Right cardiac atrium (tissue), 5 donors: ENCODE measurements around the gene LCN15. TPM values are rescaled to one million over a fixed set of nuclear protein-coding genes. Genes with fewer than 3 reads are reported as not detected.
"Not testable (repeated sequence)": the region's sequence is repeated elsewhere in the genome, so short reads cannot be mapped to it uniquely, and the experiment has no call there.

Experiments
- ATAC-seq, 2 donors: fragments of 200-7000 bp; cut with Tn5 transposase; one replicate each; pipeline versions ENCODE4 v1.8.0 to v1.9.1; 2020; ENCODE audit warnings: moderate library complexity in 2 of 2, mild to moderate bottlenecking in 1 of 2
- DNase-seq, 3 donors: peaks; one replicate each; pipeline ENCODE4 v3.0.0-alpha.2; 2020
- H3K27ac ChIP-seq: one replicate; pipeline ENCODE4 v1.5.1; 2013; ENCODE audit warnings: mild to moderate bottlenecking, low read length, control low read depth, moderate library complexity
- H3K27me3 ChIP-seq: one replicate; pipeline ENCODE4 v1.6.1; 2013; ENCODE audit not compliant: control insufficient read depth, insufficient read depth
- H3K4me1 ChIP-seq: one replicate; pipeline ENCODE4 v1.6.1; 2013; ENCODE audit warnings: low read length; ENCODE audit not compliant: control insufficient read depth, insufficient read depth
- H3K4me3 ChIP-seq: one replicate; pipeline ENCODE4 v1.5.1; 2013; ENCODE audit warnings: low read length, control low read depth
- H3K9me3 ChIP-seq: one replicate; pipeline ENCODE4 v1.6.1; 2013; ENCODE audit warnings: low read length; ENCODE audit not compliant: control insufficient read depth
- WGBS: extraction: QIAGEN DNeasy Blood & Tissue Kit; methylation state at CpG from one replicate; pipeline ENCODE4 v1.1.7; 2013; 5-methylcytosine and 5-hydroxymethylcytosine counted together
- intact Hi-C, 4 donors: fragments of 100-400 bp; cut with DNase I; formaldehyde crosslinking; loops; one replicate each; pipeline versions ENCODE4 v1.11.0 to v1.14.0; 2022 to 2023
- polyA plus RNA-seq: library from polyadenylated mRNA; stranded (reverse); fragments of 200-250 nt; gene quantifications from one replicate; pipeline ENCODE4 v1.2.3, GENCODE V29; 2013
- total RNA-seq, 4 donors: library from RNA; stranded (reverse); fragmentation: NEBNext Ultra II Directional; extraction: Animal tissue kit (Norgen Biotek cat#: 25700); gene quantifications; one replicate each; pipeline ENCODE4 v1.2.1, GENCODE V29; 2021
- donor health status: healthy with polysubstance abuse.
- donor health status: DM: no; HTN: yes; CAD: no.
- donor health status: DM: no; HTN: no; CAD: no.
- donor health status: DM: no; HTN: yes; CAD: no; lungs with severe emphysema.
- donor health status: DM: yes; HTN: yes; CAD: no.

Gene LCN15
- total and polyA plus RNA-seq, 5 donors: 0.32 to 2.1 (median 1.3) TPM

DNA sequence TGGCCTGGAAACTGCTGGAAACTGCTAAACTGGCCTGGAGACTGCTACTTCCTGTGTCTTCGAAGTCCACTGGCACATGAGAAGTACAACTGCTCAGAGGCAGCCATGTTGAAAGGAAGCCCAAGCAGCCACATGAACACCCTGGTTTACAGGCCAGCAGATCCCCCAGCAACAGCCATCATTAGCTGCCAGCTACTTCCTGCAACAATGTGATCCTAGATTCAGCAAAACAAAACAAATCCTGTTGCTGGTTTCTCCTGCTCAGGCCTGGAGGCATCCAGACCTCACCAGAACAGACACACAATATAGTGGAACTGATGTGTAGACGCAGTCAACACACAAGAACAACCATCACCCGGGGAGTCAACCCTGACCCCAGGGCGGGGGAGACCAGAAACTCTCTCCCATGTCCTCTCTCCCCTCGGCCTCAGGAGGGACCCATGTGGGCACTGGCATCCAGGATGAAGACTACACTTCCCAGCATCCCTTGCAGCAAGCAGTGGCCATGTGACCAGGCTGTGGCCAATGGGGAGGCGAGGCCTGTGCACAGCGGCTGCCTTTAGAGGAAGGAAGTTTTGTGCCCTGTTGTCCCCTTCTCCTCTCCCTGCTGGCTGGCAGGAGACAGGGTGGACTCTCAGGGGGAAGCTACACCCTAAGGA lies 9.2 kb upstream of the LCN15 start:
- intact Hi-C loops: no loop called here
- Histone ChIP-seq H3K4me3 (no peak overlapping the region), H3K4me1 (no peaks in the 10 kb centered on the region), H3K27me3 (no peaks in the 10 kb centered on the region), H3K27ac (no peak overlapping the region), H3K9me3 (no peaks in the 10 kb centered on the region)
- ATAC-seq: peak; percentile 52 to 61
- 75% methylated on average over 7 of the region's 7 CpGs for WGBS
- peak in 1 of 3 donors; percentile 63 for DNase-seq

DNA sequence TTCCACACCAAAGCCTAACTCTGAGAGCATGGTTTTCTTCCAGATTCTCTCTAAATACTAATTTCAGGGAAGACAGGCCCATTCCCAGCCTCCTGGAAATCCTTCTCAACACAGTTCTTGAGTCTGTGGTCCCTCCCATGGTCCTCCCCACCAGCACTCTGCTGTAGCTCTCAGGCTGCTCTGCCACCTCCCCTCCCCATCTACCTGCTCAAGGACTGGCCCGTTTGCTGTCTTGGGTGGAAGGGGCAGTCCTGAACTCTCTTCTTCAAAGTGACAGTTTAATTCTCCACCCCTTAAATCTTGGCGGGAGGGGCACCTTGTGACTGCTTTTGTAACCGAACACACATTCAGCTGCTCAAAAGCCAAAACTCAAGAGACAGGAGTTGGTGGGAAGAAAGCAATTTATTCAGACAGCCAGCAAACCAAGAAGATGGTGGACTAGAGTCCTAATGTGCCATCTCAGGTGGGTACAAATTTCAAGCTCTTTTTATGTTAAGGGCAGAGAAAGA lies 7.6 kb upstream of the LCN15 start:
- no peak overlapping the region for H3K27ac ChIP-seq
- H3K27me3 ChIP-seq: no peaks in the 10 kb centered on the region
- no peak for DNase-seq
- intact Hi-C loops: no loop called here
- no peak for ATAC-seq
- 80% methylated on average over 3 of the region's 3 CpGs for WGBS
- H3K4me3 ChIP-seq: no peak overlapping the region
- H3K9me3 ChIP-seq: no peaks in the 10 kb centered on the region
- no peaks in the 10 kb centered on the region for H3K4me1 ChIP-seq

DNA sequence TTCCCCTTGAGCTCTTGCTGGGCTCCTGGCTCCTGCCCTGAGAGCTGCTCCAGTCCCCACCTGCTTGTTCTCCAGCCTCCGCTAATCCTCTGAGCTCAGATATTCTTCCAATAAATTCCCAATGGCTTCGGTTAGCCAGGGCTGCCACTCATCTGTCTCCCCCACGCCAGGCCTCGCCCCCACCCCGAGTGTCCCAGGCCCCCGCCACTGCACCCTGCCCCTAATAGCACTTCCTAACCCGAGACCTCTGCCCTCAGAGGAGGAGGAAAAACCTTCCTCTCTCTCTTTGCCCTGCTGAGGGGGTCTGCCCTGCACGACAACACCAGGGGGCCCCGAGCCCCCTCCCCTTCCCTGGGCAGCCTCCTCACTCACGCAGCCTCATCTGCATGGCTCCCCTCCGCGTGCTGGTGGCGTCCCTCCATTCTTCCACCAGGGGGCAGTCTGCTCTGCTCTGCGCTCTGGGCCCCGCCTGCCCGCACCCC lies 5.4 kb upstream of the LCN15 start:
- Histone ChIP-seq H3K27ac (no peak overlapping the region), H3K4me1 (no peaks in the 10 kb centered on the region), H3K27me3 (no peaks in the 10 kb centered on the region), H3K9me3 (no peaks in the 10 kb centered on the region), H3K4me3 (no peak overlapping the region)
- DNase-seq: peak in 1 of 3 donors; percentile 59
- WGBS: 7% methylated on average over 16 of the region's 16 CpGs
- intact Hi-C loops: no loop called here
- ATAC-seq: no peak

DNA sequence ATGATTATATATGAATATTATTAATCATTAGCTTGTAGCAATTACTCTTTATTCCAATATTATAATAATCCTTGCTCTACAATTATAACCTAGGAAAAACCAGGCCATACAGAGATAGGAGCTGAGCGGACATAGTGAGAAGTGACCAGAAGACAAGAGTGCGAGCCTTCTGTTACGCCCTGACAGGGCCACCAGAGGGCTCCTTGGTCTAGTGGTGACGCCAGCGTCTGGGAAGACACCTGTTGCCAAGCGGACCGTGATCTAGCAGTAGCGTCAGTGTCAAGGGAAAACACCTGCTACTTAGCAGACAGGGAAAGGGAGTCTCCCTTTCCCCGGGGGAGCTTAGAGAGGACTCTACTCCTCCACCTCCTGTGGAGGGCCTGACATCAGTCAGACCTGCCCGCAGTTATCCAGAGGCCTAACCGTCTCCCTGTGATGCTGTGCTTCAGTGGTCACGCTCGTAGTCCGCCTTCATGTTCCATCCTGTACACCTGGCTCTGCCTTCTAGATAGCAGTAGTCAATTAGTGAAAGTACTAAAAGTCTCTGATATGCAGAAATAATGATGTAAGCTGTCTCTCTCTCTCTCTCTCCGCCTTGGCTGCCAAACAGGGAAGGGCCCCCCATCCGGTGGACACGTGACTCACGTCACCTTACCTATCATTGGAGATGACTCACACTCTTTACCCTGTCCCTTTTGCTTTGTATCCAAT lies 2.2 kb upstream of the LCN15 start:
- ATAC-seq, H3K4me3 ChIP-seq, intact Hi-C loops, H3K27ac ChIP-seq, H3K27me3 ChIP-seq, H3K4me1 ChIP-seq, H3K9me3 ChIP-seq: not testable (repeated sequence)
- 40% methylated on average over 18 of the region's 18 CpGs for WGBS
- DNase-seq: peak in 2 of 3 donors; percentile 78 to 80

DNA sequence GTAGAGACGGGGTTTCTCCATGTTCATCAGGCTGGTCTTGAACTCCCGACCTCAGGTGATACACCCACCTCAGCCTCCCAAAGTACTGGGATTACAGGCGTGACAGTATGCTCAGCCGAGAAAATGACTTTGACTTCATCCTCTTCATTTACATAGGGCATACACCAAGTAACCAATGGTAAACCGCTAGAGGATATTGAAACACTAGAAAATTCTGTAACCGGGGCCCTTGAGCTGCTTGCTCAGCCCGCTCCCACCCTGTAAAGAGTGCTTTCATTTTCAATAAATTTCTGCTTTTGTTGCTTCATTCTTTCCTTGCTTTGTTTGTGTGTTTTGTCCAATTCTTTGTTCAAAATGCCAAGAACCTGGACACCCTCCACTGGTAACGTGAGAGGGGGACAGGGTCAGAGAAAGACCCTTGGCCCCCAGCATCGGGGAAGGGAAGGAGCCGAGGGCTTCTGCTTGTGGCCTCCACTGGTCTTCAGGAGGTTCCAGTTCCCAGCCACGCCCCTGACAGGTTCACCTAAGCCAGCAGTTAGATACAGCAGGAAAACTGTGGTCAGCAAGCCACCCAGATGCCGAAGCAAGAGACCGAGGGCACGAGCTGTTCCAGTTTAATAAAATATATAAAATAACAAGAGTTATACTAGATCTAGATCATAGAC lies 1.6 kb upstream of the LCN15 start:
- H3K9me3 ChIP-seq, H3K27me3 ChIP-seq, intact Hi-C loops, H3K4me3 ChIP-seq, DNase-seq, H3K27ac ChIP-seq, H3K4me1 ChIP-seq, ATAC-seq: not testable (repeated sequence)
- 89% methylated on average over 14 of the region's 14 CpGs for WGBS

DNA sequence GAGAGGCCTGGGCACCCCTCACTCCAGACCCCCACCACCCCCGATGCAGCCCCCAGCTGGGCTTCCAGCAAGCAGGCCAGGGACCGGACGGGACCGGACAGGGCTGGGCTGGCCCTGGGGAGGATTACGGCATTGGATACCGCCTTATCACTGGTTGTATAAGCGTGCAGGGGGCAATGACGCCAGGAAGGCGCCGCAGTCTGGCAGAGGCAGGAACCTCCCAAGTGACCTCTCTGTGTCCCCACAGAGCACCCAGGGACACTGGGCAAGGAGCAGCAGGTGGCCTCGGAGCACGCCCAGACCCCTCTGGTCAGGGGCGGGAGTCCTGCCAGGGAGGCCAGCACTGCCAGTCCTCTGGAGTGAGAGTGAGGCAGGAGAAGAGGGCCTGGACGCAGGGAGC lies 723 bp upstream of the LCN15 start:
- ATAC-seq (peak; percentile 76 to 81), DNase-seq (peak; percentile 66 to 85 (median 84))
- Histone ChIP-seq H3K27ac (peak overlapping the region; percentile 52), H3K4me3 (no peak overlapping the region), H3K4me1 (no peaks in the 10 kb centered on the region), H3K27me3 (no peaks in the 10 kb centered on the region), H3K9me3 (no peaks in the 10 kb centered on the region)
- WGBS: 73% methylated on average over 14 of the region's 14 CpGs
- intact Hi-C loops: no loop called here

DNA sequence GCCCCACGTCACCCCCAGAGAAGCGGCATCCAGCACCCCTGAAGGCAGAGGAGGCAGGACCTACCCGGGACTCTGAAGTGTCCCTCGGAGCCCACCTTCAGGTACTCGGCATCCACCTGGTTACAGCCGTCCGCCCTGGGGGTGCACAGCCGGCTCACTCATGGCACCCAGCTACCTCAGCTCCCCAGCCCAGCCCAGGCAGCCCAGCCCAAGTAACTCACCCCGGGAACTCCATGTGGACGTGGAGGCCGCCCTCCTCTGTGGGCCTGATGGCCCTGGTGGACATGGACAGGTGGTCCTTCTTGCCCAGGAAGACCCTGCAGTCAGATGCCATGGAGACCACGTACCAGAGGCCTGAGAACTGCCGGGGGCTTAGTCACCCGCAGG lies 676 bp downstream of the LCN15 start:
- H3K4me1 ChIP-seq: no peaks in the 10 kb centered on the region
- intact Hi-C loops: no loop called here
- no peaks in the 10 kb centered on the region for H3K9me3 ChIP-seq
- WGBS: 89% methylated on average over 14 of the region's 14 CpGs
- H3K27ac ChIP-seq: no peak overlapping the region
- DNase-seq (peak in 1 of 3 donors; percentile 53), ATAC-seq (no peak)
- H3K27me3 ChIP-seq: no peaks in the 10 kb centered on the region
- no peak overlapping the region for H3K4me3 ChIP-seq

DNA sequence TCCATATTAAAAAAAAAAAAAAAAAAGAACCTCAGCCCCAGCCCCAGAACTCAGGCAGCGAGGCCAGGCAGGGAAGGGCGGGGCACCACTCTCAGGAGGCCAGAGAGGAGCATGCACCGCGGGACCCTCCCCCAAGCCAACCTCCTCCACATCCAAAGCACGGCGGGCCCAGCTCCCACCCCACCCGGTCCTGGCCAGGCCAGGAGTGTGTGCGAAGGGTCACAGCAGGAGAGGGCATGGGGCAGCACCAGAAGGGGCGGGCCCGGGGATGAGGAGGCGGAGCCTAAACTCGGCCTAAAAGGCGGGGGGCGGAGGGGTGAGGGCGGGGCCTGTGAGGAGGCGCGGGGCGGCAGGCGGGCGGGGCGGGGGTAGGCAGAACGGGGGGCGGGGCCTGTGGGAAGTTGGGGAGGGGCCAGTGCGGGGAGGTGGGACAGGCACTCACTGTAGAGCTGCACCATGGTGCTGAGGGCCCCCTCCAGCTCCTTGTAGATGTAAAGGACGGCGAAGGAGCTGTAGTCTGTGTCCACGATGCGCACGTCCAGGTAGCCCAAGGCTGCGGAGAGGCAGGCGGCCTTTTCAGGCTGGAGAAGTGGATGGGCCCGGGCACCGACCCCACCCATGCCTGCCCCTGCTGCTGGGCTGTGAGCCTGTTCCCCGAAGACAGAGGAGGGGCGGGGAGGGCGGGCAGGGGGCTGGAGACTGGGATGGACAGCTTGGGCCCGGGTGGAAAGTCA lies 1.2 kb downstream of the LCN15 start:
- Histone ChIP-seq H3K27me3 (no peaks in the 10 kb centered on the region), H3K9me3 (no peaks in the 10 kb centered on the region), H3K4me1 (no peaks in the 10 kb centered on the region), H3K4me3 (no peak overlapping the region), H3K27ac (no peak overlapping the region)
- intact Hi-C loops: no loop called here
- ATAC-seq (peak; percentile 50 to 65), DNase-seq (peak; percentile 75 to 83 (median 82))
- 22% methylated on average over 37 of the region's 37 CpGs for WGBS

DNA sequence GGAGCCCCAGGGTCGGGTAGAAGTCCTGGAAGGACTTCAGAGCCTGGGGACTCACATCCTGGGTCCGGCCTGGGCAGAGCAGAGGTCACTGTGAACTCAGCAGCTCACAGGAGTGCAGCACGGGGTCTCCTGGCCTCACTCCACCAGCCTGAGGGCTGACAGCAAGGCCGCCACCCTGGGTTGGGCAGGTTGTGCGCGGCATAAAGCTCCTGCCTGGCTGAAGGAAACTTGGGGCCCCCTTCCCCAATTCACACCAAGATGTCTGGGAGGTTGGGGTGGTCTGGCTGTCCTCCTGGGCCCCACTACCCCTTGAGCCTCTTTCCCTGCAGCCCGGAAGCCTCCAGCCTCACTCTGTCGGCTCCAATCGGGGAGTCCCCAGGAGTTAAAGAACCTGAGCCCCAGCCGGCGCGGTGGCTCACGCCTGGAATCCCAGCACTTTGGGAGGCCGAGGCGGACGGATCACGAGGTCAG lies 2.1 kb downstream of the LCN15 start:
- no peaks in the 10 kb centered on the region for H3K9me3 ChIP-seq
- no peak for ATAC-seq
- H3K27me3 ChIP-seq: no peaks in the 10 kb centered on the region
- no peak overlapping the region for H3K27ac ChIP-seq
- no peak overlapping the region for H3K4me3 ChIP-seq
- DNase-seq: peak in 1 of 3 donors; percentile 62
- H3K4me1 ChIP-seq: no peaks in the 10 kb centered on the region
- 85% methylated on average over 17 of the region's 17 CpGs for whole genome bisulfite sequencing
- intact Hi-C loops: no loop called here

DNA sequence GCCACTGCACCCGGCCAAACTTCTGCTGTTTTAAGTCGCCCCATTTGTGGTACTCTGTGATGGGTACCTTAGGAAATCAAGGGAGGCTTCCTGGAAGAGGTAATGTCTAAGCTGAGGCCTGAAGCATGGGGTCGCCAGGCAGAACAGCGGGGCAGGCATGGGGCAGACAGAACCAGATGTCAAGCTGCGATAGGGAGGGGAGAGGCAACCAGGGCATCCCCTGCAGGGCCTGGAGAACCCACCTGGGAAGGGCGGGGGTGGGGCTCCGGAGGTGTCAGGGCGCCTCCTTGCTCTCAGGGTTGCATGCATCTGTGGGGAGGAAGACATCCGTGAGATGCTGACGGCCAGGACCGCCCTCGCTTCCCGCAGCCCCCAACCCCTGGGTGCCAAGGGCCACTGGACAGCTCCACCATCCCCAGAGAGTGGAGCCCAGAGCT lies 2.8 kb downstream of the LCN15 start:
- intact Hi-C loops: no loop called here
- H3K27ac ChIP-seq: no peak overlapping the region
- H3K27me3 ChIP-seq: no peaks in the 10 kb centered on the region
- H3K4me3 ChIP-seq: no peak overlapping the region
- ATAC-seq: no peak
- no peaks in the 10 kb centered on the region for H3K9me3 ChIP-seq
- no peaks in the 10 kb centered on the region for H3K4me1 ChIP-seq
- DNase-seq: peak in 1 of 3 donors; percentile 35
- 76% methylated on average over 13 of the region's 13 CpGs for WGBS
